T-helper 1 cell treated with Interleukin-12 subunit alpha and Interleukin-12 subunit beta and Interleukin-4 antibody, amounts not matched to agents 30 μg/mL and 1 μg/mL, for 36 hours (primary cell): ENCODE data around the gene FCRLA.
"Not testable (repeated sequence)": the region's sequence is repeated elsewhere in the genome, so short reads cannot be mapped to it uniquely, and the experiment has no call there.

Experiments
- H3K27ac Mint-ChIP-seq: one replicate; pipeline ENCODE4 v1.8.0; 2021; ENCODE audit warnings: mild to moderate bottlenecking, mixed read lengths
- H3K27me3 Mint-ChIP-seq: one replicate; pipeline ENCODE4 v1.8.0; 2021; ENCODE audit warnings: low read depth, mixed read lengths
- H3K36me3 Mint-ChIP-seq: one replicate; pipeline ENCODE4 v1.8.0; 2021; ENCODE audit warnings: low read depth, mixed read lengths
- H3K4me1 Mint-ChIP-seq: one replicate; pipeline ENCODE4 v1.8.0; 2021; ENCODE audit warnings: low read depth, mixed read lengths
- H3K4me3 Mint-ChIP-seq: one replicate; pipeline ENCODE4 v1.8.0; 2021; ENCODE audit warnings: mild to moderate bottlenecking, moderate library complexity, mixed read lengths
- H3K9me3 Mint-ChIP-seq: one replicate; pipeline ENCODE4 v1.8.0; 2021; ENCODE audit warnings: mixed read lengths

Gene FCRLA

DNA sequence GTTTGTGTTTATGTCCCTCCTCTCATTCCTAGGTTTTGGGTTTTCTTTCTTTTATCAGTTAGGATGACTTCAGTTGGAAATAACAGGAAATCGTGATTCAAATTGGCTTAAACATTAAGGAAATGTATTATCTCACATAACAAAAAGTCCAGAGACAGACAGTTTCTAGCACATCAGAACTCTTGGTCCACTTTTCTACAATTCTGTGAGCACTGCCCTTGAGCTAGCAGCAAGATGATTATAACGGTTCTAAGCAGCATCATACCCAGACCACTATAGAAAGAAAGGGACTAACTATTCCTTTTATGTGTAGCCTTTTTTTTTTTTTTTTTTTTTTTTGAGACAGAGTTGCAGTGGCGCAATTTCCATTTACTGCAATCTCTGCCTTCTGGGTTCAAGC, 25.1 kb upstream of the FCRLA start:
- Mint-ChIP-seq H3K4me3 (no peak overlapping the region), H3K27ac (no peak overlapping the region), H3K4me1 (no peaks in the 10 kb centered on the region), H3K9me3 (no peaks in the 10 kb centered on the region), H3K36me3 (no peaks in the 10 kb centered on the region), H3K27me3 (peaks cover 50% of the 10 kb centered on the region)

DNA sequence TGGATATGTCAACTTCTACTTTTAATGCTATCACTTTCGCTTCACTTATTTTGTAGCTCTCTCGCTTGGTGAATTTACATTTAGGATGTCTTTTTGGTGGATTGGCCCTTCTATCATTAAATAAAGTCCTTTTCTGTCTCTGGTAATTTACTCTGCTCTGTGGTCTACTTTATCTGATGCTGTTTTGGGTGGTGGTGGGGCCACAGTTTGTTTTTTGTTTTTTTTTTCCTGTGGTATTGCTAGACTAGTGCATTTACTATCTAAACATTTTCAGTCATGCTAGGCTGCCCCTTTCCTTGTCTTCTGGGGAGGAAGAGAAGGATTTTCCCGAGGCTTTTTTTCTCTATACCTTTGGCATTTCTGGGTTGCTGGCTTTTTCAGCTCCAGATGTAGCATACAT, 18.1 kb upstream of the FCRLA start:
- no peak overlapping the region for H3K4me3 Mint-ChIP-seq
- peaks cover 42% of the 10 kb centered on the region for H3K27me3 Mint-ChIP-seq
- H3K27ac Mint-ChIP-seq = no peak overlapping the region
- H3K36me3 Mint-ChIP-seq = no peaks in the 10 kb centered on the region
- H3K9me3 Mint-ChIP-seq = no peaks in the 10 kb centered on the region
- H3K4me1 Mint-ChIP-seq = no peaks in the 10 kb centered on the region

DNA sequence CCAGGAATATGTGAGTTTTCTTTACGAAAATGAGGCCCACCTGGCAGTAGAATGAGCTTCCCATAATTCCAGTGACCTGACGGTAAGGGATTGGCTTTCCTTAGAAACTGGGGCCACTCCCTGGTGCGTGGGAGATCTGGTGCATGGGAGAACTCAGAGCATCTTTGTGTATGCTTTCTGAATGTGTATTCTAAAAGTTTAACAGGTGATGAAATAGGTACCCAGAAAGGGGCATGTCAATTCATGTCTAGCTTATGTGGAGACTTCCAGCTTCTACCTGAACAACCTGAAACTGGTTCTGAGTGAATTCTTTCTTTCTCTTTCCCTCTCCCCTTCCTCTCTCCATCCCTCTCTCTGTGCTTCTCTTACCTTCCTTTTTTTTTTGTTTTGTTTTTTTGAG, 15.2 kb upstream of the FCRLA start:
- Mint-ChIP-seq H3K27me3 (peaks cover 46% of the 10 kb centered on the region), H3K36me3 (no peaks in the 10 kb centered on the region), H3K27ac (no peak overlapping the region)

DNA sequence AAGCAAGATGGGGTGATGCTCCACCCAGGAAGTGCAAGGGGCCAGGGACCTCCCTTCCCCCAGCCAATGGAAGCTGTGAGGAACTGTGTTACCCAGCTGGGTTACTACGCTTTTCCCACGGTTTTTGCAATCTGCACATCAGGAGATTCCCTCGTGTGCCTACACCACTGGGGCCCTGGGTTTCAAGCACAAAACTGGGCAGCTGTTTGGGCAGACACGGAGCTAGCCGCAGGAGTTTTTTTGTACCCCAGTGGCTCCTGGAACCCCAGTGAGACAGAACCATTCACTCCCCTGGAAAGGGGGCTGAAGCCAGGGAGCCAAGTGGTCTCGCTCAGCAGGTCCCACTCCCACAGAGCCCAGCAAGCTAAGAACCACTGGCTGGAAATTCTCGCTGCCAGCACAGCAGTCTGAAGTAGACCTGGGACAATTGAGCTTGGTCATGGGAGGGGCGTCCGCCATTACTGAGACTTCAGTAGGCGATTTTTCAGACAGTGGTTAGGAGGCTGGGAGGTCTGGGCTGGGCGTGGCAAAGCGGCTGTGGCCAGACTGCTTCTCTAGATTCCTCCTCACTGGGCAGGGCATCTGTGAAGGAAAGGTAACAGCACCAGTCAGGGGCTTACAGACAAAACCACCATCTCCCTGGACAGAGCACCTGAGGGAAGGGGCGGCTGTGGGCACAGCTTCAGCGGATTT, 13.9 kb upstream of the FCRLA start:
- H3K27ac Mint-ChIP-seq, H3K36me3 Mint-ChIP-seq, H3K4me3 Mint-ChIP-seq, H3K9me3 Mint-ChIP-seq, H3K4me1 Mint-ChIP-seq: not testable (repeated sequence)
- H3K27me3 Mint-ChIP-seq = peaks cover 58% of the 10 kb centered on the region

More for the DNA sequence above, 15.2 kb upstream of the FCRLA start:
- H3K9me3 Mint-ChIP-seq = no peaks in the 10 kb centered on the region
- H3K4me1 Mint-ChIP-seq = no peaks in the 10 kb centered on the region
- H3K4me3 Mint-ChIP-seq = no peak overlapping the region

DNA sequence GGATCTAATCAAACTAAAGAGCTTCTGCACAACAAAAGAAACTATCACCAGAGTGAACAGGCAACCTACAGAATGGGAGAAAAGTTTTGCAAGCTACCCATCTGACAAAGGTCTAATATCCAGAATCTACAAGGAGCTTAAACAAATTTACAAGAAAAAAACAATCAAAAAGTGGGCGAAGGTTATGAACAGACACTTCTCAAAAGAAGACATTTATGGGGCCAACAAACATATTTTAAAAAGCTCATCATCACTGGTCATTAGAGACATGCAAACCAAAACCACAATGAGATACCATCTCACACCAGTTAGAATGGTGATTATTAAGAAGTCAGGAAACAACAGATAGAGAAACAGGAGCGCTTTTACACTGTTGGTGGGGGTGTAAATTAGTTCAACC, 8.7 kb upstream of the FCRLA start:
- H3K27me3 Mint-ChIP-seq = peaks cover 64% of the 10 kb centered on the region
- H3K36me3 Mint-ChIP-seq, H3K9me3 Mint-ChIP-seq, H3K4me3 Mint-ChIP-seq, H3K4me1 Mint-ChIP-seq, H3K27ac Mint-ChIP-seq: not testable (repeated sequence)

DNA sequence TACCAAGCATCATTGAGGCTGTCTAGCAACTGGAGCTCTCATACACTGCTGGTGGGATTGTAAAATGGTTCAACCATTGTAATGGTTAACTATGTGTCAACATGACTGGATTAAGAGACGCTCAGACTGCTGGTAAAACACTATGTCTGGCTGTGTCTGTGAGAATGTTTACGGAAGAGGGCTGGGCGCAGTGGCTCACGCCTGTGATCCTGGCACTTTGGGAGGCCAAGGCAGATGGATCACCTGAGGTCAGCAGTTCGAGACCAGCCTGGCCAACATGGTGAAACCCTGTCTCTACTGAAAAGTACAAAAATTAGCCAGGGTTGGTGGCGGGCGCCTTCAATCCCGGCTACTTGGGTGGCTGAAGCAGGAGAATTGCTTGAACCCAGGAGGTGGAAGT, 4.8 kb upstream of the FCRLA start:
- H3K27ac Mint-ChIP-seq = no peak overlapping the region
- H3K9me3 Mint-ChIP-seq = no peaks in the 10 kb centered on the region
- peaks cover 37% of the 10 kb centered on the region for H3K27me3 Mint-ChIP-seq
- no peaks in the 10 kb centered on the region for H3K4me1 Mint-ChIP-seq
- H3K4me3 Mint-ChIP-seq = no peak overlapping the region
- H3K36me3 Mint-ChIP-seq = no peaks in the 10 kb centered on the region

DNA sequence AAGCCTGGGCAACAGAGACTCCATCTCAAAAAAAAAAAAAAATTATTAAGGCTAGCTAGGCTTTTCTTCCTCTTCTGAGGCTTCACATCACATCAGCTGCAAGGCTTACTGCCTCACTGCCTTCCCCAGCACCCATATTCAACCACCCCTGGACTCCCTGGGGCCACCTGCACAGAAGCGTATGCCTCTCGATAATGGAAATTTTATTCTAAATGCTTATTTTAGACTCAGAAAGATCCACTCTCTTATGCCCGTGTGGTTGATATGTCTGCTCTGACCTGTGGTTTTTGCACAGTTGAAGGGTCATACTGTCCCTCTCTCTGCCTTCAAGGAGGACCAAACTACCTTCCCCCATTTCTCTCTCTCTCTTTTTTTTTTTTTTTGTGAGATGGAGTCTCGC, 1.5 kb upstream of the FCRLA start:
- H3K27me3 Mint-ChIP-seq = peaks cover 22% of the 10 kb centered on the region
- H3K9me3 Mint-ChIP-seq = no peaks in the 10 kb centered on the region
- no peak overlapping the region for H3K4me3 Mint-ChIP-seq
- no peaks in the 10 kb centered on the region for H3K36me3 Mint-ChIP-seq
- no peaks in the 10 kb centered on the region for H3K4me1 Mint-ChIP-seq
- H3K27ac Mint-ChIP-seq = no peak overlapping the region

DNA sequence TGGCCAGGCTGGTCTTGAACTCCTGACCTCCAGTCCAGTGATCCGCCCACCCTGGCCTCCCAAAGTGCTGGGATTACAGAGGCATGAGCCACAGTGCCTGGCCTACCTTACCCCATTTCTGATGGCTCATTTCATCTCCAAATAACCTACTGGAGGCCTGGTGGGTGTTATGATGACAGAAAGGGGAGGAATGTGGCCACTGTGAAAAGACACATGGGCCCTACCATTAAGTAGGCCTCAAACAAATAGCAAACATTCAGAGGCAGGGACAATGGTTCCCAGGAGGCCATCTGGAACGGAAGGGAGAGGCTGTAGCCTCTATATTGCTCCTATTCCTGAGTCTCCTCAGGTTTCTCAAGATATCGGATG, 932 bp upstream of the FCRLA start:
- no peak overlapping the region for H3K4me3 Mint-ChIP-seq
- H3K4me1 Mint-ChIP-seq = no peaks in the 10 kb centered on the region
- no peaks in the 10 kb centered on the region for H3K9me3 Mint-ChIP-seq
- H3K36me3 Mint-ChIP-seq = no peaks in the 10 kb centered on the region
- H3K27me3 Mint-ChIP-seq = peaks cover 22% of the 10 kb centered on the region
- no peak overlapping the region for H3K27ac Mint-ChIP-seq

DNA sequence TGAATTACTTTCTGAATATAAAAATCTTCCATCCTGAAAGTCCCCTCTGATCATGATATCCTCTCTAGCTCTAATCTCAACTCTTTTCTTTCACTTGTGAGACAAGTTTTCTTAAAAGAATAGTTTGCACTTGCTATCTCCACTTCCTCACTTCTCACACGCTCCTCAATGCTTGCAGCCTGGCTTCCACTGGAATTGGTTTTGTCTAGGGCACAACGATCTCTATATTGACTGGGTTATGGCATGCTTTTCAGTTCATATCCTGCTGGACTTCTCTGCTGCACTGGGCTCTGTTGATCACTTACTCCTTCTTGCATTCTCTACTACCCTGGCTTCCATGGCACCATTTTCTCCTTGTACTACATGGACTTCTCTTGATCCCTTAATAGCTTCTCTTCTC, 474 bp downstream of the FCRLA start:
- Mint-ChIP-seq H3K36me3 (no peaks in the 10 kb centered on the region), H3K9me3 (no peaks in the 10 kb centered on the region), H3K27me3 (peaks cover 16% of the 10 kb centered on the region), H3K4me3 (no peak overlapping the region), H3K27ac (no peak overlapping the region), H3K4me1 (no peaks in the 10 kb centered on the region)

DNA sequence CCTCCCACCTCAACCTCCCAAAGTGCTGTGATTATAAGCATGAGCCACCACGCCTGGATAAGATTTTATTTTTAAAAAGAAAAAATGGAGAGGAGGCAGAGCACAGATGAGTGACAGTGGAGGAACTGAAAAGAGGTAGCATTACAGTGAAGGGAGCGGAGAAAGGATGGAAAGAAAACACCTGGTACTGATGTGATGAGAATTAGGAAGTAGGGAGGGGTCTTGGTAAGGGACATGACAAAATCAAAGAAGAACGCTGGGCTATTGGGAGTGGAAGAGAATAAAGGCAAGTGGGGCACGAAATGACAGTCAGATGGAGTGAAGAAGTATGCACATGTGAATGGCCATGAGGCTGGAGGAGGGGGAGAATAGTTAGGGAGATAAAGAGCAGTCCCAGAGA, 2.3 kb downstream of the FCRLA start:
- H3K9me3 Mint-ChIP-seq = no peaks in the 10 kb centered on the region
- H3K36me3 Mint-ChIP-seq = no peaks in the 10 kb centered on the region
- peaks cover 20% of the 10 kb centered on the region for H3K27me3 Mint-ChIP-seq
- no peak overlapping the region for H3K27ac Mint-ChIP-seq
- H3K4me1 Mint-ChIP-seq = no peaks in the 10 kb centered on the region
- no peak overlapping the region for H3K4me3 Mint-ChIP-seq

DNA sequence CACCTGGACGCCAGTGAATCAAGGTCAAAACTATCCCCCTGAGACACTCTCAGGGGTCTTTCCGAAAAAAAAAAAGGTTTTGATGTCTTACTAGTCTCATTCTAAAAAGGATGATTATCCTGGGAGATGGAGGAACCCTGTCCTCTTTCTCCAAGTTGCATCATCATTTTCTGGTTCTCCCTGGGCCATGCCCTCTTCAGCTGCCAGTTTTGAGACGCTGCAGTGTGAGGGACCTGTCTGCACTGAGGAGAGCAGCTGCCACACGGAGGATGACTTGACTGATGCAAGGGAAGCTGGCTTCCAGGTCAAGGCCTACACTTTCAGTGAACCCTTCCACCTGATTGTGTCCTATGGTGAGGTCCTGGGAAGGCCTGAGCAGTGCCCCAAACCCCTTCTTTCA, 3.5 kb downstream of the FCRLA start:
- no peaks in the 10 kb centered on the region for H3K9me3 Mint-ChIP-seq
- no peaks in the 10 kb centered on the region for H3K4me1 Mint-ChIP-seq
- H3K36me3 Mint-ChIP-seq = no peaks in the 10 kb centered on the region
- H3K27ac Mint-ChIP-seq = no peak overlapping the region
- no peak overlapping the region for H3K4me3 Mint-ChIP-seq
- H3K27me3 Mint-ChIP-seq = peaks cover 28% of the 10 kb centered on the region

DNA sequence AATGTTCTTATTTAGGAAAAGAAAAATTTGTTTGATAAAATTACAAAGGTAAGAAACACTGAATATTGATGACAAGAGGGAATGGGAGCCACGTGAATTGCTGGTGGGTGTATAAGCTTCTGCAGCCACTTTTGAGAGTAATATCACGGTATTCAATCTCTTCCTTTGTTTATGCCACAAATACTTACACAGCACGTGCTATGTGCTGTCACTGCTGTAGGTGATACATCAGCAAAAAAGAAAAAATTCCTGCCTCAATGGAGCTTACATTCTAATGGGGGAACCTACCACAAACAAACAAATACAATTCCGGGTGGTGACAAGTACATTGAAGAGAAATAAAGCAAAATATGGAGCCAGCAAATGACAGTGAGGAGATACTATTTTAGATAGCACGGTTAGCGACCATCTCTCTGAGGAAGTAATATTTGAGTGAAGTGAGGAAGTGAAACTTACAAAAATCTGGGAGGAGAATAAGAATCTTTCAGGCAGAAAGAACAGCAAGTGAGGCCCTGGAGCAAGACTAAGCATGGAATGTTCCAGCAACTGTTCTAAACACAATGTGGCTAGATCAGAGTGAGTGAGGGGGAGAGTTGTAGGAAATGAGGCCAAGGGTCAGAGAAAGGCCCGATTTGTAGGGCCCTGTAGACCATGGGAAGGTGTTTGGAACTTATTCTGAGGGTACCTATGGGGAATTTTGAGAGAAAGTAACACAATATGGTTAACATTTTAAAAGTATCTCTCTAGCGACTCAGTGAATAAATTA, 11.7 kb downstream of the FCRLA start:
- H3K27me3 Mint-ChIP-seq = peaks cover 78% of the 10 kb centered on the region
- peaks cover 8% of the 10 kb centered on the region for H3K4me1 Mint-ChIP-seq
- H3K4me3 Mint-ChIP-seq = no peak overlapping the region
- H3K36me3 Mint-ChIP-seq = no peaks in the 10 kb centered on the region
- H3K27ac Mint-ChIP-seq = no peak overlapping the region
- no peaks in the 10 kb centered on the region for H3K9me3 Mint-ChIP-seq

DNA sequence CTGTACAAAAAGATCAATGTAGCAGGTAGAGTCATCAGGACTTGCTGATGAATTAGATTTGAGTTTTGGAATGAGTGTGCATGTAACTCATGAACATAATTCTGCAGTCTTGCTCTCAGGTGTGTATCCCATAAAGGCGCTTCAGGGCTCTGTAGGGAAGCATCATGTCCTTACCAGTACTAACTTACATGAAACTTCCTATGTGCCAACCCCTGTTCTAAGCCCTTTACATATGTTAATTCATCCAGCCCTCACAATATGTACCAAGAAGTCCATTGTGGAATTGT, 12.2 kb downstream of the FCRLA start:
- Mint-ChIP-seq H3K27me3 (peaks cover 81% of the 10 kb centered on the region), H3K4me3 (no peak overlapping the region), H3K4me1 (peaks cover 10% of the 10 kb centered on the region), H3K27ac (no peak overlapping the region), H3K36me3 (no peaks in the 10 kb centered on the region), H3K9me3 (no peaks in the 10 kb centered on the region)

DNA sequence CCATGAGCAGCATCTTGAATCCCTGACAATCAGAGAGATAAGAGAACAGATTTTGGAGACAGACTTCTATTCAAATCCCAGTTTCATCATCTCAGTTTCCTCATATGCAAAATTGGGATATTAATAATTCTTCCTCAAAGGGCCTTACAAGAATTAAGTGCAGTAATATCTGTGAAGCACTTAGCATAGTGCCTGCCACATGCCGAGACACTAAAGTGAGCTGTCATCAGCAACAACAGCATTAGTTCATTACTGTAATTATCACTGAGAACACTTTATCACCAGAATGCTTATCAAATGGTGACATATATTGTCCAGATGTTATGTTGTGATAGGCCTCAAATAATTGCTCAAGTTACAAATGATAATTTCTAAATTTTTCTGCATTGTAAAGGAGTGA, 13.4 kb downstream of the FCRLA start:
- Mint-ChIP-seq H3K4me3 (no peak overlapping the region), H3K27ac (no peak overlapping the region)

DNA sequence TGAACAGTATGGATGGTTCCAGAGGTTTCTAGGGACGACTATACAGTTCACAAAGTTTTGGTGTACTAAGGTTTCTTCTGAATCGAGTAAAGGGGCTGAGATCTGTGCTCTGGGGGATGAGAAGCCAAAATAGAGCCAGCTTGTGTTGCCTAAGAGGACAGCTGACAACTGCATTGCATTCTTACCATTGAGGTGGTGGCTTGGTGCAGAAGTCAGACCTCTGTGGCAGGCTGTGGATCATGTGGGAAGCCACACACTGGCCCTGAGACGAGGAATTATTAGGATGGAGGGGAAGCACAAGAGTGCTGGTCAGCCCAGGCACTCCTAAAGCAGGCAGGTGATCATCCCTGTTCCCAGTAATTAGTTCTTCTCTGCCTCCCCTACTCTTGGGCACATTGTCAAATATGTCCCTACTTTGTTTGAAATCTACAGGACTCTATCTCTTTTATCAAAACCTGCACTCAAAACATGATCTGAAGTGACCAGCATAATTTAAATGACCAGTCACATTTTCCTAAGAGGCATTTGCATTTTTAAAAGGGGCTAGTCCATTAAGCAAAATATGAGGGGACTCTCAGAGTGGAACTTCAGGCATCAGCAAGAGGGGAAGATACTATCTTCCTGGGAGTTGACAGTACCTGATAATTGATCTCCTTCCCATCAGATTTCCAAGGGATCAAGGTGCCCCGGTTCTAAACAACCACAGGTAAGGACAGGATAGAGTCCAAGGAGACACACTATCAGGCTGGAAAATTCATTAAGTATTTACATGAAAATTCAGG, 14.1 kb downstream of the FCRLA start, which contains the start of gene FCRLB:
FCRLB (plus strand) TSS at position 589 of the 782 bp plus-strand sequence. CDS start 1,129 bp downstream, outside the sequence.
- Mint-ChIP-seq H3K4me3 (no peak within 1 kb of the TSS), H3K9me3 (no peaks in the 10 kb centered on the region), H3K27me3 (peaks cover 84% of the 10 kb centered on the region), H3K27ac (no peak within 1 kb of the TSS), H3K36me3 (no peaks in the 10 kb centered on the region), H3K4me1 (peaks cover 15% of the 10 kb centered on the region)

More for the DNA sequence above, 13.4 kb downstream of the FCRLA start:
- Mint-ChIP-seq H3K9me3 (no peaks in the 10 kb centered on the region), H3K27me3 (peaks cover 84% of the 10 kb centered on the region), H3K36me3 (no peaks in the 10 kb centered on the region), H3K4me1 (peaks cover 10% of the 10 kb centered on the region)
